Neural crest cell (in vitro differentiated cells): Measurements from ENCODE around the gene HMG20A. TPM values are rescaled to one million over a fixed set of nuclear protein-coding genes. Genes with fewer than 3 reads are reported as not detected.

Experiments
- DNase-seq: peaks from one replicate; pipeline ENCODE4 v3.0.0; 2021; ENCODE audit warnings: low read depth, mixed read lengths, low spot score
- H3K27ac Mint-ChIP-seq: one replicate; pipeline ENCODE4 v1.8.0; 2021; ENCODE audit warnings: mild to moderate bottlenecking, mixed read lengths; ENCODE audit not compliant: unreplicated experiment
- H3K27me3 Mint-ChIP-seq: 2 replicates; pipeline ENCODE4 v1.8.0; 2021; ENCODE audit warnings: low read depth, mild to moderate bottlenecking, mixed read lengths
- H3K36me3 Mint-ChIP-seq: 2 replicates; pipeline ENCODE4 v1.8.0; 2021; ENCODE audit warnings: low read depth, mild to moderate bottlenecking, mixed read lengths
- H3K4me1 Mint-ChIP-seq: 2 replicates; pipeline ENCODE4 v1.8.0; 2021; ENCODE audit warnings: mixed read lengths
- H3K4me3 Mint-ChIP-seq: one replicate; pipeline ENCODE4 v1.8.0; 2021; ENCODE audit warnings: mild to moderate bottlenecking, mixed read lengths
- H3K9me3 Mint-ChIP-seq: 2 replicates; pipeline ENCODE4 v1.8.0; 2021; ENCODE audit warnings: mixed read lengths
- CTCF ChIP-seq: fragments of 200-600 bp; sonication (generic); conservative IDR thresholded peaks from 2 replicates; pipeline ENCODE4 v1.5.0; 2021; ENCODE audit warnings: antibody characterized with exemption, mild to moderate bottlenecking
- total RNA-seq: library from RNA; stranded (reverse); gene quantifications from 2 replicates; pipeline ENCODE4 v1.2.1, GENCODE V29; 2021

The HMG20A gene
- total RNA-seq, 1 donor from 2014 or later, result 67.2 TPM

GRCh38 chr15:77489647-77490046, 69.0 kb downstream of the HMG20A start:
- Mint-ChIP-seq H3K4me1 (peaks cover 18% of the 10 kb centered on the region), H3K27ac (no peak overlapping the region), H3K9me3 (no peaks in the 10 kb centered on the region), H3K27me3 (no peaks in the 10 kb centered on the region), H3K36me3 (peaks cover 7% of the 10 kb centered on the region), H3K4me3 (no peak overlapping the region)
- DNase-seq, result no peak
- no peak for TF ChIP-seq CTCF

GRCh38 chr15:77493324-77493907, 72.7 kb downstream of the HMG20A start:
- Mint-ChIP-seq H3K27ac (no peak overlapping the region), H3K9me3 (no peaks in the 10 kb centered on the region), H3K4me3 (no peak overlapping the region), H3K27me3 (no peaks in the 10 kb centered on the region), H3K4me1 (peaks cover 49% of the 10 kb centered on the region), H3K36me3 (peaks cover 5% of the 10 kb centered on the region)
- DNase-seq, result no peak
- no peak for TF ChIP-seq CTCF

- H3K27me3 Mint-ChIP-seq, result no peaks in the 10 kb centered on the region
- no peaks in the 10 kb centered on the region for H3K9me3 Mint-ChIP-seq
- no peak overlapping the region for H3K27ac Mint-ChIP-seq
- no peak overlapping the region for H3K4me3 Mint-ChIP-seq
- peaks cover 5% of the 10 kb centered on the region for H3K36me3 Mint-ChIP-seq
- DNase-seq, result no peak
- peaks cover 57% of the 10 kb centered on the region for H3K4me1 Mint-ChIP-seq
- TF ChIP-seq CTCF, result no peak
Measured at GRCh38 chr15:77494073-77494867, 73.6 kb downstream of the HMG20A start.

- no peak for DNase-seq
- H3K9me3 Mint-ChIP-seq, result no peaks in the 10 kb centered on the region
- peaks cover 62% of the 10 kb centered on the region for H3K4me1 Mint-ChIP-seq
Measured at GRCh38 chr15:77494964-77495363, 74.3 kb downstream of the HMG20A start.

More at GRCh38 chr15:77494964-77495363, 74.3 kb downstream of the HMG20A start:
- Mint-ChIP-seq H3K27ac (no peak overlapping the region), H3K27me3 (no peaks in the 10 kb centered on the region), H3K36me3 (peaks cover 2% of the 10 kb centered on the region), H3K4me3 (no peak overlapping the region)
- TF ChIP-seq CTCF, result no peak
